NB4 (cell line): ENCODE measurements around the gene LIN28A.
A peak's percentile ranks its signal among the peaks of the same experiment; 100 is the strongest.
"Not testable (repeated sequence)": the region's sequence is repeated elsewhere in the genome, so short reads cannot be mapped to it uniquely, and the experiment has no call there.

Source experiments
- DNase-seq: peaks from one replicate; pipeline ENCODE4 v3.0.0; 2010; ENCODE audit warnings: low read depth
- H3K4me3 ChIP-seq: one replicate; pipeline ENCODE4 v1.5.1; 2011; ENCODE audit warnings: mild to moderate bottlenecking, low read depth, low read length, moderate library complexity
- MYC ChIP-seq: IDR thresholded peaks from 2 replicates; pipeline ENCODE4 v1.6.1; 2011; ENCODE audit warnings: low read depth, low read length
- POLR2A ChIP-seq: IDR thresholded peaks from 2 replicates; pipeline ENCODE4 v1.6.1; 2011; ENCODE audit warnings: mild to moderate bottlenecking; ENCODE audit not compliant: insufficient read length; ENCODE audit errors: extremely low read depth
- TF ChIP-seq, protein P1 (sequence below): IDR thresholded peaks from one replicate; pipeline ENCODE4 v1.5.1; 2012; ENCODE audit warnings: low read depth, low read length
- TF ChIP-seq, protein P2 (sequence below): IDR thresholded peaks from 2 replicates; pipeline ENCODE4 v1.6.1; 2011; ENCODE audit warnings: low read depth, low read length

LIN28A gene

DNA sequence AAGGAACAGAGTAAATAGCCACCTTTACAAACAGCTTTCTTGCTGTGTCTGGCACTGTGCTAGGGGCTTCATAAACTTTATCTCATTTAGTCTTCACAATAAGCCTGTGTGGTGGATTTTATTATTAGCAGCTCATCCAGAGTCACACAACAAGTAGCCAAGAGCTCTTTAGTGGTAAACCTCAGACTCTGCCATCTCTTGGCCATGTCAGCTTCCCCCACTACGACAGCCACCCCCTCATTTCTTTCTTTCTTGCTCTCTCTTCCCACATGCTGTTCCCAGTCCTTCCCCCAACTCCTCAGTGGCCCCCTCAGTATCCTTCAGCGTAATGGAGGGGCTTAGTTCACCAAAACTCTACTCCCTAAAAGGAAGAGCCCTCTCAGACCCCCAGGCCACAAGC, 36.8 kb upstream of the LIN28A start:
- H3K4me3 ChIP-seq: no peak overlapping the region
- TF ChIP-seq POLR2A: no peak
- no peak for TF ChIP-seq MYC
- TF ChIP-seq, protein P1, sequence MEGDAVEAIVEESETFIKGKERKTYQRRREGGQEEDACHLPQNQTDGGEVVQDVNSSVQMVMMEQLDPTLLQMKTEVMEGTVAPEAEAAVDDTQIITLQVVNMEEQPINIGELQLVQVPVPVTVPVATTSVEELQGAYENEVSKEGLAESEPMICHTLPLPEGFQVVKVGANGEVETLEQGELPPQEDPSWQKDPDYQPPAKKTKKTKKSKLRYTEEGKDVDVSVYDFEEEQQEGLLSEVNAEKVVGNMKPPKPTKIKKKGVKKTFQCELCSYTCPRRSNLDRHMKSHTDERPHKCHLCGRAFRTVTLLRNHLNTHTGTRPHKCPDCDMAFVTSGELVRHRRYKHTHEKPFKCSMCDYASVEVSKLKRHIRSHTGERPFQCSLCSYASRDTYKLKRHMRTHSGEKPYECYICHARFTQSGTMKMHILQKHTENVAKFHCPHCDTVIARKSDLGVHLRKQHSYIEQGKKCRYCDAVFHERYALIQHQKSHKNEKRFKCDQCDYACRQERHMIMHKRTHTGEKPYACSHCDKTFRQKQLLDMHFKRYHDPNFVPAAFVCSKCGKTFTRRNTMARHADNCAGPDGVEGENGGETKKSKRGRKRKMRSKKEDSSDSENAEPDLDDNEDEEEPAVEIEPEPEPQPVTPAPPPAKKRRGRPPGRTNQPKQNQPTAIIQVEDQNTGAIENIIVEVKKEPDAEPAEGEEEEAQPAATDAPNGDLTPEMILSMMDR: no peak
- TF ChIP-seq, protein P2, sequence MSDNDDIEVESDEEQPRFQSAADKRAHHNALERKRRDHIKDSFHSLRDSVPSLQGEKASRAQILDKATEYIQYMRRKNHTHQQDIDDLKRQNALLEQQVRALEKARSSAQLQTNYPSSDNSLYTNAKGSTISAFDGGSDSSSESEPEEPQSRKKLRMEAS: no peak
- DNase-seq: peak; percentile 43

DNA sequence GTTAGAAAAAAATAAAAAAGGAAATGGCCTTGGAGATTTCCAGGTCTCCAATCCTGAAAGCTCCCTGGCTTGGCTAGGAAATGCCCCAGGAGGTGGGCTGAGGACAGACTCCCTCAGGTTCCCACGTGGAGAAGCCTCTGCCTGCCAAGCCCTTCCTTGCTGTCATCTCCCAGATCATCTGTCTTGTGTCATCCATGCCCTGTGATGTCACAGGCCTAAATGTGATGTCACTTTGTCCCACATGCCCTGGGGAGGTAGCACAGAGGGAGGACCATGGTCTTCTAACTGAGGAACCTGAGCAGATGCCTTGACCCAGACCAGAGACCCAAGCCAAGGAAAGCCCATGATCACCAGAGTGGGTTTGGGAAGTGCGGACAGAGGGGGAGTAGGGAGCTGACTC, 36.3 kb upstream of the LIN28A start:
- DNase-seq, H3K4me3 ChIP-seq: not testable (repeated sequence)

DNA sequence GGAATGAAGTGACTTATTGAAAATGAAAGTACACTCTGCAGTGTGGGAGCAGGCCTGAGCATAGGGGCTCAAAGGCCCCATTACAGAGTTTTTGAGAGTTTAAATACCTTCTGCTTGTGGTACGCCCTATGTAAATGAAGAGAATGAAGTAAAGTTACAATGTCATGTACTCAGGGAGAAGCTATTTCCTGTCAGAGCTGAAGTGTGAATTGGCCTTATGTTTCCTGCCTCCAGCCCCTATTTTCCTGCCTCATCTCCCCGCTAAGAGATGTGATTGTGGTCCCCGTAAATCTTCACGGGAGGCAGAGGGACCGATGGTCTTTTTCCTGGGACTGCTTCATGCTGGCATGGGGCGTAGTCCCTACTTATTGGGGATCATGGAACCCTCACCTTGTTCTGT, 35.5 kb upstream of the LIN28A start:
- no peak for DNase-seq
- H3K4me3 ChIP-seq: no peak overlapping the region
- no peak for TF ChIP-seq POLR2A
- TF ChIP-seq, protein P2: no peak
- TF ChIP-seq, protein P1: no peak
- TF ChIP-seq MYC: no peak

DNA sequence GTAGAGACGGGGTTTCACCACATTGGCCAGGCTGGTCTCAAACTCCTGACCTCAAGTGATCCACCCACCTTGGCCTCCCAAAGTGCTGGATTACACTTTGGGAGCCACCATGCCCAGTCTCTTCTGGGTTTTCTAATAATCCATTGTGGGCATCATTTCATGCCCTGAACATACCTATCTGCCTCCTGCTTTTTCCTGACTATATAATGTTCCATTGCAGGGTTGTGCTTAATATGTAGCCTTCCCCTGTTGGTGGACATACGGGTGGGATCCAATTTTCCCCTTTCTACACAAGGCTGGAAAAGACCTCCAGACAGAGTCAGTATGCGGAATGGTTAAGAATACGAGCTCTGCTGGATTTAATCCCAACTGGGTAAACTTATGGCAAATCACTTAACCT, 34.6 kb upstream of the LIN28A start:
- TF ChIP-seq, protein P2: no peak
- TF ChIP-seq POLR2A: no peak
- TF ChIP-seq MYC: no peak
- TF ChIP-seq, protein P1: no peak
- DNase-seq: no peak
- H3K4me3 ChIP-seq: no peak overlapping the region

DNA sequence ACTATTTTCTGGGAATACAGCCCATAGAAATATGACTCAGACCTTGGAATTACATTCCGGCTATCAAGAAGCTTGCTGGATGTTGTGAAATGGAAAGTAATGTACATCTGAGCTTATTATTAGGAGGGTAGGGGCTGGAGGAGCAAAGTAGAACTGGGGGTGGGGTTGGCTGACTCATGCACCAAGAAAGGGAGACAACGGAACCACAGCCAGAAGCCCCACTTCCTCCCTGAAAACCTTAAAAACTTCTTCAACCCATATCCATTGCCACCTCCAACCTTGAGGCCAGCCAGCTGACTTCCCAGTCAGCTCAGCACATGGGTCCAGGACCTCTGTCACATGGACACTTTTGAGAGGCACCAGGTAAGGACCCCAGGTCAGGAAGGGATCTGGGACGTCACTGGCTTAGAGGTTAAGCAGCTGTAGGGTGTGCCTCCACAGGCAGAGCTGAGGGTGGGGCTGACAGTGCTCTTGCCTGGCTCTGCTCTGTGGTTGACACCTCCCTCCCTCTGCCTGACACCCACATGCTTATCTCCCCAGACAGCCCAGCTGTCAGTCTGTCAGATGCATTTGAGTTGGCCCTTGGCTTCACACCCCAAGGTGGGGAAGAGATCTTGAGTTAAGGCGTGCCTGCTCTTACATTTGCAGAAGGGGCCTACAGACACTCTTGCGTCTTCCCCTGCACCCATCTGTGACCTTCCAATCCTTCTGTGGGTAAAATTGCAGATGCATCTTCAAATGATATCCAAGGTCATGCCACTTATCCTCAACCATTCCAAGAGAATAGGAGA, 32.3 kb upstream of the LIN28A start:
- peak overlapping the region; percentile 2 for H3K4me3 ChIP-seq
- TF ChIP-seq, protein P1: no peak
- TF ChIP-seq, protein P2: peak; percentile 85; the same call in 1 of the 2 replicates
- peak; percentile 66 for TF ChIP-seq MYC
- no peak for TF ChIP-seq POLR2A

DNA sequence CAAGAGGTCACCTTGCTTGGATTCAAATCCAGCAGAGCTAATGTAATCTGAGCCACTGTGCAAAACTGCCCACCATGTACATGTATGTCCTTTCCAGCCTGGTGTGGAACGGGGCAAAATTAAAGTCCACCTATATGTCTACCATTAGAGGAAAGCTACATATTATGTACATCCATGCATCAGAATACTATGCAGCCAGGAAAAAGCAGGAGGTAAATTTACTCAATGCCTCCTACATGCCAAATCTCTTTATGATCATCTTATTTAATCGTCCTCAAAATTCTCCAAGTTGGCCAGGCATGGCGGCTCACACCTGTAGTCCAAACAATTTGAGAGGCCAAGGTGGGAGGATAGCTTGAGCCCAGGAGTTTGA, 31.8 kb upstream of the LIN28A start:
- H3K4me3 ChIP-seq: no peak overlapping the region
- no peak for TF ChIP-seq POLR2A
- TF ChIP-seq, protein P2: no peak
- TF ChIP-seq MYC: no peak
- TF ChIP-seq, protein P1: no peak
- DNase-seq: no peak

More for the DNA sequence above, 32.3 kb upstream of the LIN28A start:
- DNase-seq: peak; percentile 96
